SU-DHL-6 (cell line): ENCODE data around the gene SEMA3B.

ENCODE experiments used
- CTCF ChIP-seq: fragments of 200-600 bp; sonication (generic); IDR thresholded peaks from one replicate; pipeline ENCODE4 v1.5.1; 2017; ENCODE audit warnings: antibody characterized with exemption, mild to moderate bottlenecking, low read length, moderate library complexity; ENCODE audit not compliant: insufficient read depth, poor library complexity, severe bottlenecking
- EZH2phosphoT487 ChIP-seq: fragments of 200-600 bp; sonication (generic), shearing (Covaris generic); conservative IDR thresholded peaks from 2 replicates; pipeline ENCODE4 v1.6.1; 2018; ENCODE audit warnings: mild to moderate bottlenecking, antibody characterized with exemption, low read length, moderate library complexity, mixed read lengths

GRCh38 chr3:50261505-50261904 lies 7.4 kb upstream of the SEMA3B start:
- no peak for TF ChIP-seq CTCF
- TF ChIP-seq EZH2phosphoT487: no peak
